GM23338 (cell line): ENCODE results near the gene FHIP1B. TPM values are rescaled to one million over a fixed set of nuclear protein-coding genes. Genes with fewer than 3 reads are reported as not detected.

Experiments
- ATAC-seq: fragments of 200-7000 bp; cut with Tn5 transposase; 3 replicates; pipeline ENCODE4 v1.9.1; 2020
- DNase-seq: peaks from one replicate; pipeline ENCODE4 v3.0.0-alpha.2; 2015; ENCODE audit warnings: low spot score
- H2AFZ ChIP-seq: fragments of 200-600 bp; sonication (generic); 2 replicates; pipeline ENCODE4 v1.8.0; 2016; ENCODE audit warnings: antibody characterized with exemption, mild to moderate bottlenecking, moderate library complexity
- H3F3A ChIP-seq: fragments of 200-600 bp; sonication (generic); replicated peaks from 2 replicates; pipeline ENCODE4 v1.8.0; 2017; ENCODE audit warnings: antibody characterized with exemption, mixed run types, low read depth
- H3K27ac ChIP-seq: fragments of 200-600 bp; sonication (generic); 2 replicates; pipeline ENCODE4 v1.6.1; 2016; ENCODE audit warnings: low read depth
- H3K27me3 ChIP-seq: fragments of 200-600 bp; sonication (generic); 2 replicates; pipeline ENCODE4 v1.8.0; 2016; ENCODE audit warnings: mild to moderate bottlenecking, mixed run types, moderate library complexity; ENCODE audit not compliant: insufficient read depth
- H3K36me3 ChIP-seq: fragments of 200-600 bp; sonication (generic); 2 replicates; pipeline ENCODE4 v1.8.0; 2016; ENCODE audit warnings: mild to moderate bottlenecking; ENCODE audit not compliant: insufficient read depth
- H3K4me1 ChIP-seq: fragments of 200-600 bp; sonication (generic); 2 replicates; pipeline ENCODE4 v1.8.0; 2016; ENCODE audit warnings: mild to moderate bottlenecking, moderate library complexity; ENCODE audit not compliant: insufficient read depth
- H3K4me2 ChIP-seq: fragments of 200-600 bp; sonication (generic); 2 replicates; pipeline ENCODE4 v1.7.1; 2017; ENCODE audit warnings: mixed run types
- H3K4me3 ChIP-seq: fragments of 200-600 bp; sonication (generic); 2 replicates; pipeline ENCODE4 v1.6.1; 2016; ENCODE audit warnings: mixed run types
- H3K79me2 ChIP-seq: fragments of 200-600 bp; sonication (generic); replicated peaks from 2 replicates; pipeline ENCODE4 v1.8.0; 2017; ENCODE audit warnings: mild to moderate bottlenecking; ENCODE audit not compliant: insufficient read depth
- H3K9me2 ChIP-seq: fragments of 200-600 bp; sonication (generic); 2 replicates; pipeline ENCODE4 v1.8.0; 2017; ENCODE audit not compliant: insufficient read depth
- H4K20me1 ChIP-seq: fragments of 200-600 bp; sonication (generic); replicated peaks from 2 replicates; pipeline ENCODE4 v1.8.0; 2017; ENCODE audit warnings: mild to moderate bottlenecking; ENCODE audit not compliant: insufficient read depth
- H3K27ac Mint-ChIP-seq: 2 replicates; pipeline ENCODE4 v1.8.0; 2020; ENCODE audit warnings: inconsistent platforms, mild to moderate bottlenecking, moderate library complexity, mixed read lengths
- H3K27me3 Mint-ChIP-seq: 3 replicates; pipeline ENCODE4 v1.8.0; 2022; ENCODE audit warnings: low read depth, mild to moderate bottlenecking, moderate library complexity, mixed read lengths, inconsistent platforms; ENCODE audit not compliant: insufficient read depth, poor library complexity
- H3K36me3 Mint-ChIP-seq: 3 replicates; pipeline ENCODE4 v1.8.0; 2021; ENCODE audit warnings: low read depth, mild to moderate bottlenecking, inconsistent platforms, moderate library complexity, mixed read lengths
- H3K4me1 Mint-ChIP-seq: 3 replicates; pipeline ENCODE4 v1.8.0; 2020; ENCODE audit warnings: mild to moderate bottlenecking, inconsistent platforms, mixed read lengths
- H3K4me3 Mint-ChIP-seq: 3 replicates; pipeline ENCODE4 v1.8.0; 2021; ENCODE audit warnings: moderate library complexity, mild to moderate bottlenecking, inconsistent platforms, mixed read lengths
- H3K9me3 Mint-ChIP-seq: 3 replicates; pipeline ENCODE4 v1.8.0; 2020; ENCODE audit warnings: moderate library complexity, mild to moderate bottlenecking, inconsistent platforms, mixed read lengths
- CREB1 ChIP-seq: fragments of 250-450 bp; sonication (Bioruptor Pico); IDR thresholded peaks from 2 replicates; pipeline ENCODE4 v1.5.0; 2020; ENCODE audit warnings: low read depth, mild to moderate bottlenecking, moderate library complexity
- CTCF ChIP-seq, 2 experiments: fragments of 200-600 bp in 1 of 2; sonication (generic) in 1 of 2; conservative IDR thresholded peaks; 2 replicates each; pipeline versions ENCODE4 v1.5.1 to v1.6.1; 2016 to 2017; ENCODE audit warnings: antibody characterized with exemption in 2 of 2, low read depth in 2 of 2, mild to moderate bottlenecking in 2 of 2, moderate library complexity in 1 of 2
- EZH2 ChIP-seq: fragments of 200-600 bp; sonication (generic); IDR thresholded peaks from one replicate; pipeline ENCODE4 v1.8.0; 2017; ENCODE audit warnings: antibody characterized with exemption, mild to moderate bottlenecking, low read depth; ENCODE audit not compliant: unreplicated experiment
- EZH2phosphoT487 ChIP-seq: fragments of 200-600 bp; sonication (generic); IDR thresholded peaks from one replicate; pipeline ENCODE4 v1.8.1; 2018; ENCODE audit warnings: antibody characterized with exemption; ENCODE audit not compliant: unreplicated experiment
- JUNB ChIP-seq: IDR thresholded peaks from one replicate; pipeline ENCODE4 v1.6.1; 2016; ENCODE audit warnings: antibody characterized with exemption; ENCODE audit not compliant: unreplicated experiment
- NANOG ChIP-seq: IDR thresholded peaks from 2 replicates; pipeline ENCODE4 v1.6.1; 2016; ENCODE audit warnings: antibody characterized with exemption, borderline replicate concordance
- POLR2AphosphoS5 ChIP-seq: IDR thresholded peaks from 2 replicates; pipeline ENCODE4 v1.6.1; 2016; ENCODE audit warnings: antibody characterized with exemption, low read depth
- REST ChIP-seq: IDR thresholded peaks from one replicate; pipeline ENCODE4 v1.6.1; 2018; ENCODE audit warnings: antibody characterized with exemption; ENCODE audit not compliant: unreplicated experiment
- STAT1 ChIP-seq: IDR thresholded peaks from one replicate; pipeline ENCODE4 v1.6.1; 2016; ENCODE audit warnings: antibody characterized with exemption; ENCODE audit not compliant: unreplicated experiment
- ZNF114 ChIP-seq: fragments of 250-450 bp; sonication (Bioruptor Pico); IDR thresholded peaks from 2 replicates; pipeline ENCODE4 v1.5.0; 2020; ENCODE audit warnings: mild to moderate bottlenecking, moderate library complexity
- ZNF331 ChIP-seq: fragments of 250-450 bp; sonication (Bioruptor Pico); IDR thresholded peaks from 2 replicates; pipeline ENCODE4 v1.5.0; 2020; ENCODE audit warnings: low read depth, mild to moderate bottlenecking, moderate library complexity
- polyA plus RNA-seq: library from polyadenylated mRNA; unstranded; fragments of >200 nt; fragmentation: Nextera tagmentation; extraction: Ambion mirVana; gene quantifications from 2 replicates; pipeline ENCODE4 v1.2.1, GENCODE V29; 2016
- total RNA-seq: library from RNA; depleted of rRNA; stranded (reverse); fragments of >200 nt; shearing (Covaris generic); gene quantifications from 2 replicates; pipeline ENCODE4 v1.2.3, GENCODE V29; 2014

Gene FHIP1B
- total and polyA plus RNA-seq, 2 experiments from 2014 or later, result 10.3 to 34.5 TPM

GRCh38 chr11:6224421-6224820, 10.0 kb downstream of the FHIP1B start (continued):
- TF ChIP-seq REST, result no peak
- no peak for TF ChIP-seq POLR2AphosphoS5
- TF ChIP-seq ZNF331 (CRISPR knock-in tag), result no peak
- no peak for TF ChIP-seq CTCF (conservative IDR thresholded peaks at IDR 0.05; ENCODE audit: low read depth in 2 of 2)
- TF ChIP-seq EZH2phosphoT487, result no peak
- no peak for TF ChIP-seq EZH2
- TF ChIP-seq ZNF114 (CRISPR knock-in tag), result no peak
- TF ChIP-seq STAT1, result no peak

- Mint-ChIP-seq H3K27ac (no peak overlapping the region), H3K9me3 (no peaks in the 10 kb centered on the region), H3K4me3 (no peak overlapping the region), H3K36me3 (peaks cover 12% of the 10 kb centered on the region; the same call in 2 of the 3 replicates), H3K27me3 (no peaks in the 10 kb centered on the region), H3K4me1 (no peaks in the 10 kb centered on the region)
- peaks cover 30% of the 10 kb centered on the region for H4K20me1 ChIP-seq
- H3K36me3 ChIP-seq, result peaks cover 5% of the 10 kb centered on the region; the same call in 1 of the 2 replicates
- peaks cover 32% of the 10 kb centered on the region for H3K79me2 ChIP-seq
- DNase-seq (no peak), ATAC-seq (no peak)
- H2AFZ ChIP-seq, result no peak overlapping the region
- H3K27me3 ChIP-seq, result no peaks in the 10 kb centered on the region
- no peaks in the 10 kb centered on the region for H3K4me1 ChIP-seq
- H3K9me2 ChIP-seq, result no peaks in the 10 kb centered on the region
- H3K4me2 ChIP-seq, result no peak overlapping the region
- H3K27ac ChIP-seq, result no peak overlapping the region
- H3K4me3 ChIP-seq, result no peak overlapping the region
- no peaks in the 10 kb centered on the region for H3F3A ChIP-seq
- TF ChIP-seq CREB1 (CRISPR knock-in tag) (no peak), REST (no peak), ZNF114 (CRISPR knock-in tag) (no peak), NANOG (no peak), CTCF (conservative IDR thresholded peaks at IDR 0.05; ENCODE audit: low read depth in 2 of 2) (no peak), EZH2phosphoT487 (no peak), EZH2 (no peak), STAT1 (no peak), JUNB (no peak)
Observed at GRCh38 chr11:6223854-6224253, 10.6 kb downstream of the FHIP1B start.
